Measurements from ENCODE around the gene JAZF1. TPM values are rescaled to one million over a fixed set of nuclear protein-coding genes. Genes with fewer than 3 reads are reported as not detected.
A peak's percentile ranks its signal among the peaks of the same experiment; 100 is the strongest.

The JAZF1 gene
- total RNA-seq, 4 donors from 2014 or later, result 29.3 to 33.8 (median 30.1) TPM

GRCh38 chr7:27875061-27875460 lies 305.5 kb downstream of the JAZF1 start:
- H3K27me3 ChIP-seq, result no peaks in the 10 kb centered on the region
- 97% methylated on average over 9 of the region's 9 CpGs for WGBS
- H3K4me3 ChIP-seq, result no peak overlapping the region
- peaks cover 15 to 32% (median 22%) of the 10 kb centered on the region in 4 donors for H3K4me1 ChIP-seq
- no peak overlapping the region for H3K27ac ChIP-seq (replicated peaks in 1 of 4)
- H3K36me3 ChIP-seq, result no peaks in the 10 kb centered on the region
- intact Hi-C loops (cut with DNase I), result no loop called here
- no peak for DNase-seq (ENCODE audit: extremely low spot score)
- H3K9me3 ChIP-seq, result no peaks in the 10 kb centered on the region
- TF ChIP-seq POLR2A (IDR thresholded peaks at IDR 0.05; ENCODE audit: low read depth), result no peak
- no peak for TF ChIP-seq POLR2AphosphoS5 (IDR thresholded peaks at IDR 0.05)
- no peak for TF ChIP-seq CTCF (IDR thresholded peaks at IDR 0.05)
- TF ChIP-seq EP300 (IDR thresholded peaks at IDR 0.05), result no peak

- no peaks in the 10 kb centered on the region for H3K36me3 ChIP-seq
- peaks cover 15 to 32% (median 22%) of the 10 kb centered on the region in 4 donors for H3K4me1 ChIP-seq
- TF ChIP-seq POLR2AphosphoS5 (IDR thresholded peaks at IDR 0.05), result peak in 1 of 2 donors; percentile 42
- no peak for TF ChIP-seq EP300 (IDR thresholded peaks at IDR 0.05)
- H3K4me3 ChIP-seq, result no peak overlapping the region
- DNase-seq (ENCODE audit: extremely low spot score), result no peak
- no peak overlapping the region for H3K27ac ChIP-seq (replicated peaks in 1 of 4)
- H3K27me3 ChIP-seq, result no peaks in the 10 kb centered on the region
- intact Hi-C loops (cut with DNase I), result no loop called here
- no peaks in the 10 kb centered on the region for H3K9me3 ChIP-seq
- 79% methylated on average over 9 of the region's 13 CpGs for WGBS
These were observed 306.3 kb downstream of the JAZF1 start for GRCh38 chr7:27873981-27874957.

- peaks cover 15 to 32% (median 22%) of the 10 kb centered on the region in 4 donors for H3K4me1 ChIP-seq
- no peak for DNase-seq (ENCODE audit: extremely low spot score)
- no peaks in the 10 kb centered on the region for H3K36me3 ChIP-seq
- 57% methylated on average over 17 of the region's 17 CpGs for WGBS
- TF ChIP-seq CTCF (IDR thresholded peaks at IDR 0.05), result no peak
- intact Hi-C loops (cut with DNase I), result no loop called here
- no peak overlapping the region for H3K4me3 ChIP-seq
- no peaks in the 10 kb centered on the region for H3K9me3 ChIP-seq
- no peak overlapping the region for H3K27ac ChIP-seq (replicated peaks in 1 of 4)
- H3K27me3 ChIP-seq, result no peaks in the 10 kb centered on the region
These were observed 308.0 kb downstream of the JAZF1 start for GRCh38 chr7:27872356-27873275.

- H3K27me3 ChIP-seq, result no peaks in the 10 kb centered on the region
- intact Hi-C loops (cut with DNase I), result no loop called here
These were observed 308.7 kb downstream of the JAZF1 start for GRCh38 chr7:27871866-27872265.

GRCh38 chr7:27871086-27871485 lies 309.5 kb downstream of the JAZF1 start:
- Histone ChIP-seq H3K4me1 (peaks cover 15 to 32% (median 22%) of the 10 kb centered on the region in 4 donors), H3K36me3 (no peaks in the 10 kb centered on the region), H3K9me3 (no peaks in the 10 kb centered on the region), H3K27ac (replicated peaks in 1 of 4) (no peak overlapping the region), H3K27me3 (no peaks in the 10 kb centered on the region), H3K4me3 (no peak overlapping the region)
- WGBS, result 84% methylated on average over 3 of the region's 3 CpGs
- TF ChIP-seq CTCF (IDR thresholded peaks at IDR 0.05), result no peak
- TF ChIP-seq EP300 (IDR thresholded peaks at IDR 0.05), result no peak
- DNase-seq (ENCODE audit: extremely low spot score), result no peak
- intact Hi-C loops (cut with DNase I), result no loop called here

More at GRCh38 chr7:27871866-27872265, 308.7 kb downstream of the JAZF1 start:
- WGBS, result 91% methylated on average over 6 of the region's 6 CpGs
- no peak for TF ChIP-seq POLR2A (IDR thresholded peaks at IDR 0.05; ENCODE audit: low read depth)
- Histone ChIP-seq H3K9me3 (no peaks in the 10 kb centered on the region), H3K4me3 (no peak overlapping the region), H3K27ac (replicated peaks in 1 of 4) (no peak overlapping the region), H3K4me1 (peaks cover 15 to 32% (median 22%) of the 10 kb centered on the region in 4 donors), H3K36me3 (no peaks in the 10 kb centered on the region)
- no peak for DNase-seq (ENCODE audit: extremely low spot score)
